GM12891 (cell line): Measurements from ENCODE around the gene BRSK2.

Experiments used
- DNase-seq: peaks from one replicate; pipeline ENCODE4 v3.0.0; 2011; ENCODE audit warnings: low spot score; ENCODE audit not compliant: insufficient read length
- FAIRE-seq: peaks from 2 replicates; lab custom pipeline; 2011; peaks lifted over from hg19 to GRCh38; lab: Jason Lieb, UNC
- PAX5 ChIP-seq: IDR thresholded peaks from 2 replicates; pipeline ENCODE4 v1.6.1; 2011; ENCODE audit warnings: low read length, moderate library complexity, mild to moderate bottlenecking; ENCODE audit not compliant: insufficient read depth, severe bottlenecking
- POLR2A ChIP-seq: IDR thresholded peaks from 2 replicates; pipeline ENCODE4 v1.6.1; 2011; ENCODE audit warnings: low read depth, low read length, control low read depth
- POLR2AphosphoS5 ChIP-seq: IDR thresholded peaks from 2 replicates; pipeline ENCODE4 v1.6.1; 2011; ENCODE audit warnings: low read depth, low read length, control low read depth
- POU2F2 ChIP-seq: IDR thresholded peaks from 2 replicates; pipeline ENCODE4 v1.6.1; 2011; ENCODE audit warnings: low read depth, mild to moderate bottlenecking, control low read depth, low read length, moderate library complexity
- SPI1 ChIP-seq: IDR thresholded peaks from 2 replicates; pipeline ENCODE4 v1.6.1; 2011; ENCODE audit warnings: low read depth, low read length, control low read depth
- TAF1 ChIP-seq: IDR thresholded peaks from 2 replicates; pipeline ENCODE4 v1.6.1; 2011; ENCODE audit warnings: low read depth, low read length, control low read depth

BRSK2 gene

GRCh38 chr11:1436468-1437039 lies 46.8 kb downstream of the BRSK2 start:
- no peak for TF ChIP-seq POLR2AphosphoS5
- no peak for TF ChIP-seq SPI1
- TF ChIP-seq PAX5 = no peak
- TF ChIP-seq POLR2A = no peak
- TF ChIP-seq TAF1 = no peak
- no peak for TF ChIP-seq POU2F2
- DNase-seq (no peak), FAIRE-seq (no peak)

DNA sequence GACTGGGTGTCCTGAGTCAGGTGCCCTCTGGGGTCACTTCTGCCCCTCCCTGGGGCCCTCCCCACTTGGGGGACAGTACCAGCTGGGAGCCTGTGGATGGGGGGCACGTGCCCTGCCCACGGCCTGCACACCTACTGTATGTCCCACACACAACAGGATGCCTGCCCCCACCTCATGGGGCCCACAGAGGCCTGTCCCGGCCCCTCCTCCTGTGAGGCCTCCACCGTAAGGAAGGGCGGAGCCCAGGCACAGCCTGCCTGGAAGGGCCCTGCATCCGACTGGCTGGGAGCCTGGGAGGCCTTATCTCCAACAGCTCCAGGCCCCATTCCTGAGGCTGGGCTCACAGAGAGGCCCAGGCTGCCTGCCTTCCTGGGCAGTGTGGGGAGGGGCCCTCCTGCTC lies 47.8 kb downstream of the BRSK2 start:
- no peak for FAIRE-seq
- DNase-seq = no peak
- TF ChIP-seq POLR2A = no peak
- no peak for TF ChIP-seq SPI1
- no peak for TF ChIP-seq TAF1
- TF ChIP-seq POLR2AphosphoS5 = no peak
- TF ChIP-seq POU2F2 = no peak
- no peak for TF ChIP-seq PAX5

DNA sequence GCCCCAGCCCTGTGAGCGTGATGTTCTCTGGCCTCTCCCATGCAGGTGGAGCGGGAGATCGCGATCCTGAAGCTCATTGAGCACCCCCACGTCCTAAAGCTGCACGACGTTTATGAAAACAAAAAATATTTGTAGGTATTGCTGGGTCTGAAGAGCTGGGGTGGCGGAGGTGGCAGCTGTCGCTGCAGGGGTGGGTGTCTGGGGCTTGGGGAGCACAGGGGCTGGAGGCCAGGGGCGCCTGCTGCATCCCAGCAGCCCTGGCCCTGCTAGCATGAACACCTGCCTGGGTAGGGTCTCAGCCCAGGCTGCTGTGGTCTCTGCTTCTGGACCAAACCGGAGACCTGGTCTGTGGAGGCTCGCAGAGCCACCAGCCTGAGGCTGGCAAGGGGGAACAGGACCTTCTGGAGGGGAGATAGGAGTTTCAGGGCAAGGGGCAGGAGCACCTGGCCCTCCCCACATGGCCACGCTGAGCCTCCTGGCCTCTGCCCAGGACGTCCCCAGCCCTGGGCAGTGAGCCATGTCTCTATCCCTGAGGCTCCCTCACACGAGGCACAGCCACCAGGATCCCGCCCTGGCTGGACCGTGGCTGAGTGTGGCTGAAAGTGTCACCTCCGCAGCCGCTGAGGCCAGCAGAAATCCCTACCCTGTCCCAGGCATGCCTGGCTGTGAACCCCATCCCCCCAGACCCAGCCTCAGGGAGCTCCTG lies 48.7 kb downstream of the BRSK2 start:
- DNase-seq (no peak), FAIRE-seq (no peak)
- TF ChIP-seq PAX5 (no peak), SPI1 (no peak), POLR2AphosphoS5 (no peak), POLR2A (no peak), TAF1 (no peak), POU2F2 (no peak)

DNA sequence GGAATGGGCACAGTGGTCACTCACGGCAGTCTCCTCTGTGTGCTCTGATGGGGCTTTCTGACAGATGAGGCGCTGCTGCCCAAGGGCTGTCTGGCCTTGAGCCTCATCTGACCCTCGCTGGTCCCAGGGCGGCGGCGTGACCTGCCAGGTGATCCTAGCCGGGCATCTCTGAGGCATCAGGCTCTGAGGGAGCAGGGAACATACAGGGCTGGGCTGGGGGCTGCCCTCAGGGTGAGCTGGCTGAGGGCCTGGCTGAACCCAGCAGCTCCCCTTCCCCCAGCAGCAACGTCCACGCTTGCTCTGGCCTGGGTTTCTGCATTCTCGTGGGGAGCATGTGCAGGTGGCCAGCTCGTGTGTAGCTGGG lies 49.2 kb downstream of the BRSK2 start:
- no peak for TF ChIP-seq SPI1
- TF ChIP-seq POLR2A = no peak
- TF ChIP-seq POU2F2 = no peak
- TF ChIP-seq POLR2AphosphoS5 = no peak
- TF ChIP-seq PAX5 = no peak
- TF ChIP-seq TAF1 = no peak
- no peak for DNase-seq
- no peak for FAIRE-seq

DNA sequence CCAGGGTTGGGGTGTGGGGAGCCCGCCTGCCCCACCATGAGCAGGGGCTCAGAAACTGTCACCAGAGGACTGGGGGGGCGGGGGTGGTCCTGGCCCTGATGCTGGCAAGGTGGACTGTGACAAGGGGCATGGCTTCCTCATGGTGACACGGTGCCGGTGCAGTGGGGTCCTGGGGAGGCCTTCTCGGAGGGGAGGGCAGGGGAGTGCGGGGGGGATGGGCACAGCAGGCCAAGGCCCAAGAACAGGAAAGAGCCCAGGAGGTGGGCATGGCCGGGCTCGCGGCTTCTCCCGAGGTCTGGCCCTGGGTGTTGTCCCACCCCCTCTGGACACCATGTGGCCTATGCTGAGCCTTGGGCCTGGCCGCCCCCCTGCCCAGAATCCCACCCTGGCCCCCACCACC lies 49.6 kb downstream of the BRSK2 start:
- TF ChIP-seq POLR2AphosphoS5 (no peak), POLR2A (no peak), POU2F2 (no peak), TAF1 (no peak), SPI1 (no peak), PAX5 (no peak)
- DNase-seq (no peak), FAIRE-seq (no peak)

GRCh38 chr11:1440066-1440465 lies 50.3 kb downstream of the BRSK2 start:
- no peak for FAIRE-seq
- no peak for TF ChIP-seq POLR2AphosphoS5
- no peak for TF ChIP-seq TAF1
- no peak for TF ChIP-seq SPI1
- TF ChIP-seq POU2F2 = no peak
- TF ChIP-seq POLR2A = no peak
- TF ChIP-seq PAX5 = no peak
- DNase-seq = no peak

- DNase-seq (no peak), FAIRE-seq (no peak)
- TF ChIP-seq POLR2A = no peak
- TF ChIP-seq PAX5 = no peak
These were observed 50.8 kb downstream of the BRSK2 start for GRCh38 chr11:1440496-1440895.

DNA sequence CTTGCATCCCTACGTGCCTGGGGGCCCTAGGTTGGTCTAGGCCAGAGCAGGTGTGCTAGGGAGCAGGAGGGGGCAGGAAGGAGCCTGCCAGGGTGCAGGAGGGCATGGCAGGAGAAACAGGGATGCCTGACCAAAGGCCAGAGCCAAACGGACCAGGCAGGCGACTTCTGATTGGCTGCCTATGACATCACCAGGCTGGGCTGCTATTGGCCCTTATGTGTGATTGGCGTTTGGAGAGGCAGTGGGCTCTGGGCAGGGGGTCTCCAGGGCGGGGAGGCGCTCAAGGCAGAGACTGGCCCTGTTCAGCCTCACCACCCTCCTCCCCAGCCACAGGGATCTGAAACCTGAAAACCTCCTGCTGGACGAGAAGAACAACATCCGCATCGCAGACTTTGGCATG lies 52.4 kb downstream of the BRSK2 start:
- DNase-seq (no peak), FAIRE-seq (no peak)

DNA sequence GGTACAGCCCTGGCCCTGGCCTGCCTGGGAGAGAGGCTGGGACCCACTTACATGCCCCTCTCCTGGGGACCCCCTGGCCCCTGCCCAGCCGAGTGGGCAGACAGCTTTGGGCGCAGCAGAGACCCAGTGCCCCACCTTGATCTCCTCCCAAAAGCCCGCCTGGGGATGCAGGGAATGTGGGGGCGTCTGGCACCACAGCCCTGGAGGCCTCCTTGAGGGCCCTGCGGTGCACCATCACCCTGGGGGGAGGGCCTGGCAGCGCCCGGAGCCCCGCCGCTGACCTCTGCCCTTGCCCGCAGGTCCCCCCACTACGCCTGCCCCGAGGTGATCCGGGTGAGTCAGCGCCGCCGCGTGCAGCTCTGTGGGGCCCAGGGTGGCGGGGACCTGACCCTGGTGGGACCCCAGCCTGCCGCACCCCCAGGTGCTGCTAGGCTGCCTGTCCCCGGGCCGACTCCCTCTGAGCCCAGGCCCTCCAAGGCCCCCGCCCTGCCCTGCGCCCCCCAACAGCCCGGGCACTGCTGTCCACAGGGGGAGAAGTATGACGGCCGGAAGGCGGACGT lies 53.2 kb downstream of the BRSK2 start:
- FAIRE-seq = no peak
- TF ChIP-seq TAF1 (no peak), SPI1 (no peak), POLR2AphosphoS5 (no peak), PAX5 (no peak), POU2F2 (no peak), POLR2A (no peak)
- DNase-seq = no peak

More for the DNA sequence above, 52.4 kb downstream of the BRSK2 start:
- TF ChIP-seq POLR2A (no peak), TAF1 (no peak), SPI1 (no peak), POU2F2 (no peak), POLR2AphosphoS5 (no peak), PAX5 (no peak)

GRCh38 chr11:1443737-1444136 lies 54.0 kb downstream of the BRSK2 start:
- no peak for FAIRE-seq
- DNase-seq = no peak
- no peak for TF ChIP-seq POLR2AphosphoS5
- TF ChIP-seq SPI1 = no peak
- TF ChIP-seq POU2F2 = no peak
- TF ChIP-seq POLR2A = no peak
- TF ChIP-seq PAX5 = no peak
- no peak for TF ChIP-seq TAF1
